GM18511 (cell line): ENCODE results near the gene ADAMTS10.
"Not testable (repeated sequence)": the region's sequence is repeated elsewhere in the genome, so short reads cannot be mapped to it uniquely, and the experiment has no call there.

Source experiments
- ATAC-seq: cut with Tn5 transposase; IDR thresholded peaks from one replicate; pipeline ENCODE4 v1.9.1; 2021; ENCODE audit warnings: mild to moderate bottlenecking, moderate library complexity; ENCODE audit not compliant: unreplicated experiment

Gene ADAMTS10

DNA sequence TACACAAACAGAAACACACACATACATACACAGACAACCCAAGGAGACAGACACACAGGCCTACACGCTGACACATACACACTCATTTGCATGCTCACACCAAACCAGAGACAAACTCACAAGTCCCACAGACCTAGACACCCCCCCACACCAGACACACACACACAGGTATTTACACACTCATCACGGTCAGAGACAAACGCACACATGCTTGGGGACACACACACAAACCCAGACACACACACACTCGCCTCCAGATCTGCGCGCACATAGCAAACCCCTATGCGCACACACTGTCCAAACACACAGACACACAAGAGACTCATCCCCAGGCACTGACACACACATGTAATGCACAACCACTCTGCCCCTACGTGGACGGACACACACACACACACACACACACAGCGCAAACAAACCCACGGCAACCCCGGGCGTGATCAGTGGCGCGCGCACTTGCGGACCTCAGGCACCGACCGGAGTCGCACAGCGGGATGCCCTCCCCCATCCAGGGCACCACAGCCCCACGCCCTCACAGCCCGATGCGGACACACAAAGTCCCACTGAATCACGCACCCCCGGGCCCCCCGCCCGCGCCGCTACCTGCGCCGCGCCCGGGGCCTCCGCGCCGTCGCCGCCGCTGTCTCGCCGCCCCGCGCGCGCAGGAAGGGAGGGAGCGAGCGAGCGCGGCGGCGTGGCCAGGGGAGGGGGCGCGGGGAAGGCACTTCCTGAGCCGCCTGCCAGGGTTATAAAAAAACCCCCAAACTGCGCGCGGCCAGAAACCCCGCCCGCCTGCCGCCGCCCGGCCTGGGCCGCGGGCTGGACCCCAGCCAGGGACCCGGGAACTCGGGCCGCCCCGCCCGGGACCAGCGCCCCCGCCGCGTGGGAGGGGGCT, at the start of gene ADAMTS10:
Gene ADAMTS10 (minus strand): TSS at position 675 of the 895 bp plus-strand sequence. CDS start 5,005 bp downstream, outside the sequence.
- ATAC-seq = no peak

DNA sequence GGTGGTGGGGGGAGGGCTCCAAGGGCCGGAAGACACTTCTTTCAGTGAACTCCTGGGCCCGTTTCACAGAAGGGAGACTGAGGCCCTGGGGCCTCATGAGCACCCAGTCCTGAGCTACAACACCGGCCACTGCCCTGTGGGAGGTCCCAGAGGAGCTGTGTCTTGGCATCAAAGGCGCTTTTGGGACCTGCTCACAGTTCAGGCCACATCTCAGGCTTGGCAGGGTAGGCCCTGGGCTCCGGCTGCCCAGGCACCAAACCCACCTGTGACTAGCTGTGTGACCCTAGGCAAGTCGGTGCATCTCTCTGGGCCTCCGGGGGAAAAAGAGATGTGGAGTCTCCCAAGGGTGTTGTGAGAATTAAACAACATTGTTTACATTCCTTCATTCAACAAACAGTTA, 49.4 kb upstream of the ADAMTS10 start:
- ATAC-seq = no peak

DNA sequence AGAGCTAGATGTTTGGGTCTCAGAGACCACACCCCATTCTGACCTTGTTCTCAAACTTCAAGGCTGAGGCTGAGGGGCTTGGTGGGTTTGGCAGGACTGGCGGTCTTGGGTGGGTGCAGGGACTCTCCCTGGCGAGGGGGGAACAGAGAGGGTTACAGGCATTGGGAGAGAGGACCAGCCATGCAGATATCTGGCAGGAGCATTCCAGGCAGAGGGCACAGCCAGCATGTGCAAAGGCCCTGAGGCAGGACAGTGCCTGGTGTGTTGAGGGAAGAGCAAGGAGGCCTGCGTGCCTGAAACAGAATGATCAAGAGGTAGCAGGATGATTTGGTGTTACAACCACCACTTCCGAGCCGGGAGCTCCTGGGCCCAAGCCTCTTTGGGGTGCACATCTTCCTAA, 47.4 kb upstream of the ADAMTS10 start:
- ATAC-seq = no peak

DNA sequence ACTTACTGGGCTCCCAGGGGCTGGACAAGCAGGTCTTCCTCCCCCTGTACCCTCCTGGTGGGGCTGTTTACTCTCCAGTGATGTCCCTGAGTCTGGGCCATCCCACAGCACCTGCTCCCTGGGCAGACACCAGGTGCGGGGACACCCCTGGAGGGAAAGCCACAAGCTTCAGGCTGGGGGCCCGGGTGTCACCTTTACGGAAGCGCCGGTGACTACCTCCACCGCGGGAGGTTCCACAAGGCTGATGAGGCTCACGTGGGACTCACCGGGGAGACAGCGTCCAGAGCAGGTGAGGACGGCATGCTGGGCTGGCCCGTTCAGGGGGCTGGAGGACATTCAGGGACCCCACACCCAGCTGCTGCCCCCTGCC, 44.8 kb upstream of the ADAMTS10 start:
- no peak for ATAC-seq

DNA sequence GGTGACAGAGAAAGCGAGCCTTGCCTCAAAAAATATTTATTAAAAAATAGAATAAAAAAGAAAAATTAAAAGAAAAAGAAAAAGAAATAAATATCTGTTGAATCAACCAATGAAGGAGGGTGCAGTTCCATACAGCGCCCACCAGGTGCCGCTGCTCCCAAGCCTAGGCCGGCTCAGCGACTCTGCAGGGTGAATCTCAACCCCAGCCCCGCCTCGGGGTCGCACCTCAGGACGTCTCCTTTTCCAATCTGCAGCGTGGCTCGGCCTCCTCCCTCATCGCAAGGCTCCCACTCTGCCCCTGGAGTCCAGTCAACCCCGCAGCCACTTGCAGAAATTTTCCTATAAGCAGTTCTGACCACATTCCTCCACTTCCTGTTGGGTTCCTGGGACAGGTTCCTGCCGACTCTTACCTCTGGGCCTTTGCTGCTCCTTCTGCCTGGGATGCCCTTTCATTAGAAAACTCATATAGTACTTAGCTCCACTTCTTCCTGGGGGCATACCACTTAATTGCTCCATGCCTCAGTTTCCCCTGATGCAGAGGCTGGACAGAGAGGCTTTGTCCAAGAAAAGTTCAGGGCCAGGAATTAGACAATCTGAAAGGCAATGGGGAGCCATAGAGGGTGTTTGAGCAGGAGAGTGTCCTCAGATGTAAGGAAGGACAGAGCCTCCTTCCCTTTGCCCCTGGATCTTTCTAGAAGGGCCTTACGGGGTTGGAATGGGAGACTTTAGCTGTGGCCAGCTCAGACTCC, 44.2 kb upstream of the ADAMTS10 start:
- ATAC-seq = no peak

DNA sequence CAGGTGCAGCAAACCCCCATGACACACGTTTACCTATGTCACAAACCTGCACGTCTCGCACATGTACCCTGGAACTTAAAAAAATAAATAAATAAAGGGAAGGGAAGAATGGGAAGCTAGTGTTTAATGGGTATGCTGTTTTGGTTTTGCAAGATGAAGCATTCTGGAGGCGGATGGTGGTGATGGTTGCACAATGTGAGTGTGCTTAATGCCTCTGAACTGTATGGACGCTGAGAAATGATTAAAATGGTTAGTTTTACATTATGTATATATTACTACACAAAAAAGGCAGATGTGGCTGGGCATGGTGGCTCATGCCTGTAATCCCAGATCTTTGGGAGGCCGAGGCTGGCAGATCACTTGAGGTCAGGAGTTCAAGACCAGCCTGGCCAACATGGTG, 37.7 kb upstream of the ADAMTS10 start:
- ATAC-seq = no peak

DNA sequence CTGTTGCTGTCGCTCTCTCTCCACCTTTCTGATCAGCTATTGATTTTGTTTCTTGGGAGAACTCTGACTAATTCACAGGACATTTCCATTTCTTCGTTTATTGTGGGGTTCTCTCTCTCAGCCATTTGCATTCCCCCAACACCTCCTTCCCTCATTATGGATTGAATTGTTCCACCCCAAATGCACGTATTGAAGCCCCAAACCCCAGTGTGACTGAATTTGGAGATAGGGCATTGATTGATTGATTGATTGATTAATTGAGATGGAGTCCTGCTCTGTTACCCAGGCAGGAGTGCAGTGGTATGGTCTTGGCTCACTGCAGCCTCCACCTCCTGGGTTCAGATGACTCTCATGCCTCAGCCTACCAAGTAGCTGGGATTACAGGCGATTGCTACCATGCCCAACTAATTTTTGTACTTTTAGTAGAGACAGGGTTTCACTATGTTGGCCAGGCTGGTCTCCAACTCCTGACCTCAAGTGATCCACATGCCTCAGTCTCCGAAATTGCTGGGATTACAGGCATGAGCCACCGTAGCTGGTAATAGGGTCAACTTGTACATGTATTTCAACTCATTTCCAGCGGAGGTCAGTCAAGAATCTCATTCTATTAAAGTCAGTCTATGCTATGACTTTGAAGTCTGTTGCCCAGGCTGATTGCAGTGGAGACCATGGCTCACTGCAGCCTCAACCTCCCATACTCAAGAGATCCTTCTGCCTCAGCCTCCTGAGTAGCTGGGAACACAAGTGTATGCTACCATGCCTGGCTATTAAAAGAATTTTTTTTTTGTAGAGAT, 33.5 kb upstream of the ADAMTS10 start:
- ATAC-seq = no peak

DNA sequence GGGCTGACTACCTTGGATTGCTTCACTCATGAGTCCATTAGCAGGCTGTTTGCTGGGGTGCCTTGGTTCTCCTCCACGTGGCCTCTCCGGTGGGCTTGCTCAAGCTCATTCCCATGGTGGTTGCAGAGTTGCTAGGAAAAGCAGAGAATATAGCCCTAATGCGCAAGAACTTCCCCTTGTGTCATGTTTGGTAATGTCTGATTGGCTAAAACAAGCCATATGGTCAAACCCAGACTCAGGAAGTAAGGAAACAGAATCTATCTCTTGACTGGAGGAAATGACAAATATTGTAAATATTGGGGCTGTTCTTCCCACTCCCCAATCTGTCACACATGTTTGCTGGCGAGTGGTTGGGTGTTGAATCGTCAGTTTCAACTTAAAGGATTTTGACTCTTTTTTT, 32.0 kb upstream of the ADAMTS10 start:
- no peak for ATAC-seq

DNA sequence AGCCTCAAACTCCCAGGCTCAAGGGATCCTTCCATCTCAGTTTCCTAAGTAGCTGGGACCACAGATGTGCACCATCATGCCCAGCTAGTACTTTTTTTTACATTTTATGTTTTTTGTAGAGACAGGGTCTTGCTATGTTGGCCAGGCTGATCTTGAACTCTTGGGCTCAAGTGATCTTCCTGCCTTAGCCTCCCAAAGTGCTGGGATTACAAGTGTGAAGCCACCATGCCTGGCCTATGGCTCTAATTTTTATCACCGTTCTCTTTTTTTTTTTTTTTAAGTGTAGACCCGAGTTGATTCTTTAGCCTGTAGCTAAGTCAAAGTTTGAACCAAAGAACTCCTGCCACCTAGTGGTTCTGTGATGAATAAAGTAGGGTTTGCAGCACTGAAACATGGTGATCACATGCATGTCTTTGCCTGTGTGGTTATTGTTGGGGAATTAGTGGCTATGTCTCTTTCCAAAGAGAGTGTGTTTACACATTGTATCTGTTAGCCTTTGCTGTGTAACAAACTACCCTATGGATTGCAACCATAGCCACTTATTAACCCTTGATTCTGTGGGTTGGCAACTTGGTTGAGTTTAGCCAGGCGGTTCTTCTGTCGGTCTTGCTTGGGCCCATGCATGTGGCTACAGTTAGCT, 31.5 kb upstream of the ADAMTS10 start:
- no peak for ATAC-seq

DNA sequence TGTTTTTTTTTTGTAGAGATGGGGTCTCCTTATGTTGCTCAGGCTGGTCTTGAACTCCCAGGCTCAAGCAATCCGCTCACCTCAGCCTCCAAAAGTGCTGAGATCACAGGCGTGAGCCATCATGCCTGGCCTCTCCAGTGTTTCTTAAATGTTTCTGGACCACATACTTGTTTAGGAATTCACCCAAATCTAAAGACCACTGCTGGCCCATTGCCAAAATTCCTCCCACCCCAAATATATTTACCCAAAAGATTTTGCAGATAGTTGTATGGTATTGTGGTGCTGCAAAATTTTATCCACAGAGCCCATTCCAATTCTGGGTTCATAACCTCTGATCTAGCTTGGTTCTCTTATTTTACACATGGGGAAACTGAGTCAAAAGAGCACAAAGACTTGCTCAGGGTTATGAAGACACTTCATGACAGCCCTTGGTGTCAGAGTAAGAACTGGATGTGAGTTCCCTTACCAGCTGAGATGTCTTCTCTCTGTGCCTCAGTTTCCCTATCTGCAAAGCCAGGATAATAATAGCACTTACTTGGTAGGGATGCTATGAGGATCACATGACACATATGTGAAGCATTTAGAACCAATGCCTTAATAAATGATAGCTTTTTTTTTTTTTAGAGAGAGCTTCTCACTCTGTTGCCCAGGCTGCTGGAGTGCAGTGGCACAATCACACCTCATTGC, 30.8 kb upstream of the ADAMTS10 start:
- no peak for ATAC-seq

DNA sequence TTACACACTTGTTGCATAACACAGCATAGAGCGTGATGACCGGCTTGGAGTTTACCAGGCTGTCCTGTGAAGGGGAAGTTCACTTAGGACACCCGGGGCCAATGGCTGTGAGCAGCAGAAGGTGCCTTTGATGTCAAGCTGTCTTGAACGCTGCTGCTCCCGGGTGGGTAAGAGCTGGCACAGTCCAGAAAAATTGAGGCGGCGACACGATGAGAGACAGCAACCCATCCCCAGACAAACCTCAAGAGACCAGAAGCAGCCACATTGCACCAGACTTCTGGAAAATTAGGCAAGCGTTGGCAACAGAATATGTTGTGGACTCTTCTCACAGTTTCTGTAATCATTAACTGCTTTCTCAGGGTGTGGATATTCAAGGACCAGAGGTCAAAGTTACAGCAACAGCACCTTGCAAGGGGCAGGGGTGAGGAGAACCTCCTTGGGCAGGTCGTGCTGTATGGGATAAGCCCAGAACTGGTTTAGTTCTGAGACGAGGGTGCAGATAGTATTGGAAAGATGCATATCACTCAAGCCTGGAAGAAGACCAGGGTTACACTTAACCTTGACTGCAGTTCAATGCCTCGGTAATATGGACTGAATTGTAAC, 30.0 kb upstream of the ADAMTS10 start:
- no peak for ATAC-seq

DNA sequence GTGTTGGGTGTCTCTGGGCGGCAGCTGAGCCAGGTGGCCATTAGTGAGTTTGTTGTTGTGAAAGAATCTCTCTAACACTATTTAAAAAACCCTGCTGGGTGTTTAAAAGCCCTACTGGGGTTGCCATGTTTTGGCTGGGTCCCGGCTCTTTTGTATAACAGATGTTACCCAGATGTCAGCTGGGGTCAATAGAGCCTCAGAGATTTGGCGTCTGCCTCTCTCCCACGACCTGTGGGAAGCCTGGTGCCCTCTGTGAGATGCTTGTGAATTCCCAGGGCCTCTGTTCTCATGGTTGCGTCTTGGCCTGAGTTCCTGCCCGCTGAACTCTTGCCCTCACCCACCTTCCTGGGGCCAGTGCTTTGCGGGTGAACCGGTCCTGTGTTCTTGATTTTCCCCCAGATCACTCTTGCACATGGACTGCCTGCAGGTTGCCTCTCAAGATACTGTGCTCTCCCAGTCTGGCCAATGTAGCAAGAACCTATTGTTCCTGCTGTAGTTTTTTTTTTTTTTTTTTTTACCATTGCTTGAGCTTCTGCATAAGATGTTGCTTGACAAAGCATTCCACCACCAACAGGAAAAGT, 29.4 kb upstream of the ADAMTS10 start:
- ATAC-seq = no peak

DNA sequence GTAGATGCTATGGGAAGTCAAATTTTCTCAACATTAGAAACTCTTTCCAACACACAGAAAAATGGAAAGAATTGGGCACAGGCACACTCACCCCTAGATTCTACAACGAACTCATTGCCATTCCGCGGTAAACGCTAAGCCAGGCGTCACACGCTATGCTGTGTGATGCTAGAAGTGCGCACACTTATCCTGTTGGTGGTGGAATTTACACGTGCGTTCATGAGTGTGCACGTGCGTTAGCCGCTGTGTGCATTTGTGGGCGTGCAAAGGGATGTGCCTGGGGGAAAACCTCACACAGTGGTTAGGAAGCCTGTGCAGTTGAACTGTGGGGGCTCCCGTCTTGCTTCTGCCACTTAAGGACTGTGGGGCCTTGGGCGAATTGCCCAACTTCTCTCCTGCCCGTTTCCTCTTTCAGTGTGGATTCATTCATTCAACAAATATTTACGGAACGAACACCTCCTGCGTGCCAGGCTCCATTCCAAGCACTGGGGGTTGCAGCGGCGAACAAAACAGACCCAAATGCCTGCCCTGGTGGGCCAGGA, 27.6 kb upstream of the ADAMTS10 start:
- no peak for ATAC-seq

DNA sequence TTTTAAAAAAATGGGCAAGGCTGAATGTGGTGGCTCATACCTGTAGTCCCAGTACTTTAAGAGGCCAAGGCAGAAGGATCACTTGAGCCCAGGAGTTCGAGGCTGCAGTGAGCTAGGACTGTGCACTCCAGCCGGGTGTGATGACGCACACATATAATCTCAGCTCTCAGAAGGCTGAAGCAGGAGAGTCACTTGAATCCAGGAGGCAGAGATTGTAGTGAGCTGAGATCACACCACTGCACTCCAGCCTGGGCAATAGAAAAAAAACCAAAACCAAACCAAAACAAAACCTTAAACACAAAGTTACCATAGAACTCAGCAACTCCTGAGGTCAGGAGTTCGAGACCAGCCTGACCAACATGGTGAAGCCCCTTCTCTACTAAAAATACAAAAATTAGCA, 26.6 kb upstream of the ADAMTS10 start:
- ATAC-seq = not testable (repeated sequence)

DNA sequence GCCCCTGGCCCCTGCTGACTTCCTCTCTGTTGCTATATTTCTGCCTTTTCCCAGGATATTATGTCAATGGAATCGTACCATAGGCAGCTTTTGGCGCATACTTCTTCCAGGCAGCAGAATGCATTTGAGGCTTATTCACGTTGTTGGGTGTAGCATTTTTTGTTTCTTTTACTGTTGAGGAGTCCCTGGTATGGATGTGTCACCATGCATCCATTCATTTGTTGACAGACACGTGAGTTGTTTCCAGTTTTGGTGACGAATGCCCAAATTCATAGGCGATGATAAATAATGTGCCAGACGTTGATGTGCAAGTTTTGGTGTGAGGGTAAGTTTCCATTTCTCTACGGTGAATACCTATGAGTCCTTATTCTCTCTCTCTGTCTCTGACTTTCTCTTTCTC, 24.9 kb upstream of the ADAMTS10 start:
- no peak for ATAC-seq

DNA sequence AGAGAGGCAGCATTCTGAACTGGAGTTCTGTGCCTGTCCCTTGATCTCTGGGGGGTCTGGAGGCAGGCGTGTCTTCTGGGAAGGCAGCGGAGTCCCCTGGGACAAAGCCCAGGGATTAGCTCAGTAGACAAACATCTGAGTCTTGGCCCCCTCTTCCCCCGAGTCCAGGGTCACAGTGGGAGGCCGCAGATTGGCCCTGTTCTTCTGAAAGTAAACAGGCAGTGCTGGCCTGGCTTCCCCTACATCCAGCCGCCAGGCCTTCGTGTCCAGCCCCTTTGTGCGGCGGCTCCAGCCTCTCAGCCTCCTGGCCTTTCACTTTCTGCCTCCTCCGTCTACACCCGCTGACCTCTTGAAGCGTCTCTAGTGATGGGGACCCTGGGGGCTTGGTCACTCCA, 20.9 kb upstream of the ADAMTS10 start:
- ATAC-seq = no peak

DNA sequence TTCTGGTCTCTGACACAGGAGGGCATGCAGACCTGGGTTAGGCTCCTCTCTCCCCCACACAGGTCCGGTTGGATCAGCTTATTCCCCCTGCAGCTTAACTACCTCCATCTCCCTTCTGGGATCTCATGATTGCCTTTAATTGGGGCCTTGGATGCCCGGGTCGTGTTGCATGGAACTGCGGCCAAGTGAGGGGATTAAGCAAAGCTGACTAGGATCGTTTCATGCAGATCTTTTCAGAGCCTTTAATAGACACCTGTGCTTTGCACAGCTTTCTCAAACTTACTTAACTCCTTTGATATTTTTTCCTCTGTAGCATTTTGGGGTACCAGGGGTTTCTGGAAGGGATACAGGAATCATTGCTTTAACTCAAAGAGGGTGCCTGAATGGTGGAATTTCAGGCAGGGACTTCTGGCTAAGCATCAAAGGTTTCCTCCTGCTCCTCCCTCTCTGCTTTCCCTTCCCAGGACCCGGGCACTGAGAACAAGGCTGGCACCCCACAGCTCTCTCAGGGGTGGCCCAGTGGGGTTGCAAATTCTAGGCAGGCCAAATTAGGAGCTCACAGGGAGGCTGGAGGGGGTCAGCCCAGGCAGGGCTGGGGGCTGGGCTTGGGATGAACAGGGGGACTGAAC, 20.4 kb upstream of the ADAMTS10 start:
- ATAC-seq = no peak

DNA sequence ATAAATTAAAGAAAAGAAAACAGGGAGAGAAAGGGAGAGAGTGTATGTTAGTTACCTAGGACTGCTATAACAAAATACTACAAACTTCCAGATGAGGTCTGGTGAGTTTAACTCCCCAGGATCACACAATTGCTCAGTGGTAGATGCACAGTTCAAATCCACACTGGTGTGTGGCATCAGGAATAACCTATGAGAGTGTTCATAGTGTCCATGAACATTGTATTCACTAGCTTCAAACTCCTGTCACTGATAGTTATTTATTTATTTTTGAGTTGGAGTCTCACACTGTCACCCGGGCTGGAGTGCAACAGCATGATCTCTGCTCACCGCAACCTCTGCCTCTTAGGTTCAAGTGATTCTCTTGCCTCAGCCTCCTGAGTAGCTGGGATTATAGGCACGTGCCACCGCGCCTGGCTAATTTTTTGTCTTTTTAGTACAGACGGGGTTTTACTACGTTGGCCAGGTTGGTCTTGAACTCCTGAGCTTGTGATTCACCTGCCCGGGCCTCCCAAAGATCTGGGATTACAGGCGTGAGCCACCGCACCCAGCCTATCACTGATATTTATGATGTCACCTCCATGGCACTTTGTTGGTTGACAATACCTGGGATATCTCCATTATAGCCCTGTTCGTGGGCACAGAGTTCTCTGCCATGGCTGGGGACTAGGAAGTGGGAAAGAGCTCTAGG, 19.6 kb upstream of the ADAMTS10 start, which contains the start of gene NFILZ:
Gene NFILZ (plus strand): TSS at position 638 of the 688 bp plus-strand sequence. CDS start 46,133 bp downstream, outside the sequence.
- no peak for ATAC-seq
